Activated T-cell treated with anti-CD3 and anti-CD28 coated beads for 24 hours (primary cell): Measurements from ENCODE around the gene HDAC10.

Experiments used
- DNase-seq: peaks from one replicate; pipeline ENCODE4 v3.0.0-alpha.2; 2020; ENCODE audit warnings: low read depth

The HDAC10 gene

GRCh38 chr22:50201191-50202129 is 49.6 kb downstream of the HDAC10 start:
- no peak for DNase-seq

GRCh38 chr22:50200461-50201190 is 50.4 kb downstream of the HDAC10 start, which contains the start of gene SELENOO:
Gene SELENOO, plus strand, starts transcription at chr22:50201011. Its CDS starts 26 bp downstream, at chr22:50201037.
- DNase-seq = peak; percentile 89

- DNase-seq = no peak
Observed at GRCh38 chr22:50199829-50200460, 51.1 kb downstream of the HDAC10 start.

- no peak for DNase-seq
Observed at GRCh38 chr22:50199251-50199721, 51.8 kb downstream of the HDAC10 start.

- no peak for DNase-seq
Observed at GRCh38 chr22:50198624-50199017, 52.4 kb downstream of the HDAC10 start.

- no peak for DNase-seq
Observed at GRCh38 chr22:50197856-50198623, 53.0 kb downstream of the HDAC10 start.

GRCh38 chr22:50197000-50197800 is 53.9 kb downstream of the HDAC10 start:
- no peak for DNase-seq

GRCh38 chr22:50196256-50196655 is 54.8 kb downstream of the HDAC10 start:
- no peak for DNase-seq
